ENCODE results near the gene SLBP.

SLBP gene

GRCh38 chr4:1727117-1728031 is 15.3 kb upstream of the SLBP start:
- Histone ChIP-seq H3K27me3 (ENCODE audit: insufficient read depth, insufficient read length) (no peaks in the 10 kb centered on the region), H3K9ac (ENCODE audit: insufficient read length, low read depth) (no peak overlapping the region), H3K9me3 (ENCODE audit: insufficient read depth, low read length) (no peaks in the 10 kb centered on the region), H3K4me3 (ENCODE audit: insufficient read length, low read depth) (no peak overlapping the region), H3K36me3 (ENCODE audit: insufficient read depth, insufficient read length, low read length) (peaks cover 92% of the 10 kb centered on the region), H3K4me1 (ENCODE audit: insufficient read depth, insufficient read length) (peaks cover 21% of the 10 kb centered on the region)
- no peak for DNase-seq (ENCODE audit: low read depth, low spot score)
- no peak for TF ChIP-seq YY1 (IDR thresholded peaks at IDR 0.05; ENCODE audit: insufficient read depth, insufficient read length)

- H3K9ac ChIP-seq (ENCODE audit: insufficient read length, low read depth) = peak overlapping the region; percentile 21
- H3K36me3 ChIP-seq (ENCODE audit: insufficient read depth, insufficient read length, low read length) = peaks cover 87% of the 10 kb centered on the region
- no peaks in the 10 kb centered on the region for H3K9me3 ChIP-seq (ENCODE audit: insufficient read depth, low read length)
- TF ChIP-seq SUZ12 (IDR thresholded peaks at IDR 0.05; ENCODE audit: extremely low read depth, insufficient read depth, insufficient read length) = no peak
- TF ChIP-seq ZNF274 (IDR thresholded peaks at IDR 0.05; ENCODE audit: low read depth, low read length) = no peak
- TF ChIP-seq YY1 (IDR thresholded peaks at IDR 0.05; ENCODE audit: insufficient read depth, insufficient read length) = no peak
- no peaks in the 10 kb centered on the region for H3K27me3 ChIP-seq (ENCODE audit: insufficient read depth, insufficient read length)
- peak; percentile 81 for DNase-seq (ENCODE audit: low read depth, low spot score)
- H3K4me1 ChIP-seq (ENCODE audit: insufficient read depth, insufficient read length) = peaks cover 21% of the 10 kb centered on the region
- H3K4me3 ChIP-seq (ENCODE audit: insufficient read length, low read depth) = no peak overlapping the region
Observed at GRCh38 chr4:1726146-1726934, 14.2 kb upstream of the SLBP start.

GRCh38 chr4:1725521-1725920 is 13.4 kb upstream of the SLBP start:
- peaks cover 21% of the 10 kb centered on the region for H3K4me1 ChIP-seq (ENCODE audit: insufficient read depth, insufficient read length)
- DNase-seq (ENCODE audit: low read depth, low spot score) = no peak
- no peak overlapping the region for H3K4me3 ChIP-seq (ENCODE audit: insufficient read length, low read depth)
- H3K9ac ChIP-seq (ENCODE audit: insufficient read length, low read depth) = no peak overlapping the region
- H3K36me3 ChIP-seq (ENCODE audit: insufficient read depth, insufficient read length, low read length) = peaks cover 79% of the 10 kb centered on the region
- TF ChIP-seq YY1 (IDR thresholded peaks at IDR 0.05; ENCODE audit: insufficient read depth, insufficient read length) (no peak), SUZ12 (IDR thresholded peaks at IDR 0.05; ENCODE audit: extremely low read depth, insufficient read depth, insufficient read length) (no peak), ZNF274 (IDR thresholded peaks at IDR 0.05; ENCODE audit: low read depth, low read length) (no peak)
- no peaks in the 10 kb centered on the region for H3K9me3 ChIP-seq (ENCODE audit: insufficient read depth, low read length)
- no peaks in the 10 kb centered on the region for H3K27me3 ChIP-seq (ENCODE audit: insufficient read depth, insufficient read length)

- no peak overlapping the region for H3K4me3 ChIP-seq (ENCODE audit: insufficient read length, low read depth)
- DNase-seq (ENCODE audit: low read depth, low spot score) = no peak
- TF ChIP-seq ZNF274 (IDR thresholded peaks at IDR 0.05; ENCODE audit: low read depth, low read length) = no peak
- no peak for TF ChIP-seq YY1 (IDR thresholded peaks at IDR 0.05; ENCODE audit: insufficient read depth, insufficient read length)
- TF ChIP-seq SUZ12 (IDR thresholded peaks at IDR 0.05; ENCODE audit: extremely low read depth, insufficient read depth, insufficient read length) = no peak
- H3K36me3 ChIP-seq (ENCODE audit: insufficient read depth, insufficient read length, low read length) = peaks cover 67% of the 10 kb centered on the region
- peak overlapping the region; percentile 66 for H3K9ac ChIP-seq (ENCODE audit: insufficient read length, low read depth)
- H3K4me1 ChIP-seq (ENCODE audit: insufficient read depth, insufficient read length) = peaks cover 24% of the 10 kb centered on the region
- H3K9me3 ChIP-seq (ENCODE audit: insufficient read depth, low read length) = no peaks in the 10 kb centered on the region
- no peaks in the 10 kb centered on the region for H3K27me3 ChIP-seq (ENCODE audit: insufficient read depth, insufficient read length)
Observed at GRCh38 chr4:1723131-1723801, 11.1 kb upstream of the SLBP start.

GRCh38 chr4:1722551-1723118 is 10.5 kb upstream of the SLBP start:
- peak overlapping the region; percentile 94 for H3K9ac ChIP-seq (ENCODE audit: insufficient read length, low read depth)
- no peaks in the 10 kb centered on the region for H3K9me3 ChIP-seq (ENCODE audit: insufficient read depth, low read length)
- TF ChIP-seq ZNF274 (IDR thresholded peaks at IDR 0.05; ENCODE audit: low read depth, low read length) (no peak), YY1 (IDR thresholded peaks at IDR 0.05; ENCODE audit: insufficient read depth, insufficient read length) (no peak), SUZ12 (IDR thresholded peaks at IDR 0.05; ENCODE audit: extremely low read depth, insufficient read depth, insufficient read length) (no peak)
- no peak for DNase-seq (ENCODE audit: low read depth, low spot score)
- H3K36me3 ChIP-seq (ENCODE audit: insufficient read depth, insufficient read length, low read length) = peaks cover 67% of the 10 kb centered on the region
- H3K4me3 ChIP-seq (ENCODE audit: insufficient read length, low read depth) = peak overlapping the region; percentile 80
- H3K27me3 ChIP-seq (ENCODE audit: insufficient read depth, insufficient read length) = no peaks in the 10 kb centered on the region
- peaks cover 24% of the 10 kb centered on the region for H3K4me1 ChIP-seq (ENCODE audit: insufficient read depth, insufficient read length)

GRCh38 chr4:1721666-1722550 is 9.8 kb upstream of the SLBP start:
- TF ChIP-seq SUZ12 (IDR thresholded peaks at IDR 0.05; ENCODE audit: extremely low read depth, insufficient read depth, insufficient read length) = no peak
- no peak for TF ChIP-seq ZNF274 (IDR thresholded peaks at IDR 0.05; ENCODE audit: low read depth, low read length)
- TF ChIP-seq YY1 (IDR thresholded peaks at IDR 0.05; ENCODE audit: insufficient read depth, insufficient read length) = no peak
- Histone ChIP-seq H3K36me3 (ENCODE audit: insufficient read depth, insufficient read length, low read length) (peaks cover 67% of the 10 kb centered on the region), H3K27me3 (ENCODE audit: insufficient read depth, insufficient read length) (no peaks in the 10 kb centered on the region), H3K4me1 (ENCODE audit: insufficient read depth, insufficient read length) (peaks cover 20% of the 10 kb centered on the region), H3K4me3 (ENCODE audit: insufficient read length, low read depth) (peak overlapping the region; percentile 80), H3K9ac (ENCODE audit: insufficient read length, low read depth) (peak overlapping the region; percentile 94), H3K9me3 (ENCODE audit: insufficient read depth, low read length) (no peaks in the 10 kb centered on the region)
- no peak for DNase-seq (ENCODE audit: low read depth, low spot score)
